AG09309 (cell line): ENCODE measurements around the gene MVD.

Source experiments
- DNase-seq: peaks from one replicate; pipeline ENCODE4 v3.0.0-alpha.2; 2010; ENCODE audit warnings: low read depth
- H3K4me3 ChIP-seq: 2 replicates; pipeline ENCODE4 v1.5.1; 2011; ENCODE audit warnings: mild to moderate bottlenecking, low read depth, low read length, moderate library complexity; ENCODE audit not compliant: control insufficient read depth
- CTCF ChIP-seq: IDR thresholded peaks from 2 replicates; pipeline ENCODE4 v1.5.1; 2011; ENCODE audit warnings: mild to moderate bottlenecking, low read depth, low read length, inconsistent platforms; ENCODE audit not compliant: insufficient read depth, control insufficient read depth; ENCODE audit errors: missing control alignments

Gene MVD

DNA sequence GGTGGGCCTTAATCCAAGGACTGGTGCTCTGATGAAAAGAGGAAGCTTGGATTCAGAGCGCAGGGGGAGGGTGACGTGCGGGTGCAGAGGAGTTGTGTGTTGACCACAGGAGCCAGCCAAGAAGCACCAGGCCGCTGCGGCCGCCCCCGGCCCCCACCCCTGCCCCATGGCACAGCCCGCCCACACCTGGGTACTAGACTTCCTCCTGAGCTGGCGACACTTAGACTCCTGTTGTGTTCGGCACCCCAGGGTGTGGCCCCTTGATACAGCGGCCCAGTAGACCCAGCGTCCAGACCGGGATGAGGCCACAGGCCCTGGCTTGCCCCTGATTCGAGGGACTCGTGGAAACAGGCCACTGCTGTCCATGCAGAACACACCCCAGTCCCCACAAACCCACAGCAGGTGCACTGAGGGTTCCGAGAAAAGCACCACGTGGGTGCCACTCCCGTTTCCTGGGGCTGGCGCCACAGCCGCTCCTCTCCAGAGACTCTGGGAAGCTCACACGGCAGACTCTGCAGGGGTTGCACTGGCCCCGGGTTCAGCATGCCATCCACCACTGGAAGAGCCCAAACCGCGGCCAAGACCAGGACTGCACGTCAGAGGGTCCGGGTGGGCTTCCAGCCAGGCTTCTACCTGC lies 29.2 kb upstream of the MVD start:
- no peak for DNase-seq
- H3K4me3 ChIP-seq: no peak overlapping the region
- TF ChIP-seq CTCF: no peak

DNA sequence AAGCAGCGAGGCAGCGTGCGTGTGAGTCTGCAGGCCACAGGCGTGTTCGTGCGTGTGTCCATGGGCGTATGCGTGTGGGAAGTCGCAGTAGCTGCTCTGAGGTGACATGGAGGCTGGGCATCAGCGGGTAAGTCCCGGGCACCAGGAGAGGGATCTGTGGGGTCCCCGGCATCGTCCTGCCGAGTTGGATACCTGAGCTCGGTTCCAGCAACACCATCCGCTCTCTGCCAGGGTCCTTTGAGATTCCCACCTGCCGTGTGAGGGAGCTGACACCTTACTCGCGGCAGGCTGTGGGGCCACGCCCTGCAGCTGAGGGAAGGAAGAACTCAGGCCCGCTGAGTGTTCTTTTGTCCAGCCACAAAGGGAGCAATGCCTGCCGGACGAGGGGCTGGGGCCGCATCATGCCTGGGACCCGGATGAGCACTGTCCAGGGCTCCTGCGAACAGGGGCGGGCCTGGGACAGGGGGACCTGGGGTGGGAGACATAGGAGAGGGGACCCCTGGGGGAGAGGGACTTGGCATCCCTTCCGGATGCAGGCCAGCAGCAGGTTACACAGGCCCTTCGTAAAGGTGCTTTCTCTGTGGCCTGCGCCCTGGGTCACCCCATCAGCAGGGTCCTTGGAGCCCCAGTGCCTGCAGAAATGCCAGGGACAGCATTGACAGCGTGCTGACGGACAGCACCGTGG lies 28.4 kb upstream of the MVD start:
- no peak for TF ChIP-seq CTCF
- H3K4me3 ChIP-seq: no peak overlapping the region
- no peak for DNase-seq

DNA sequence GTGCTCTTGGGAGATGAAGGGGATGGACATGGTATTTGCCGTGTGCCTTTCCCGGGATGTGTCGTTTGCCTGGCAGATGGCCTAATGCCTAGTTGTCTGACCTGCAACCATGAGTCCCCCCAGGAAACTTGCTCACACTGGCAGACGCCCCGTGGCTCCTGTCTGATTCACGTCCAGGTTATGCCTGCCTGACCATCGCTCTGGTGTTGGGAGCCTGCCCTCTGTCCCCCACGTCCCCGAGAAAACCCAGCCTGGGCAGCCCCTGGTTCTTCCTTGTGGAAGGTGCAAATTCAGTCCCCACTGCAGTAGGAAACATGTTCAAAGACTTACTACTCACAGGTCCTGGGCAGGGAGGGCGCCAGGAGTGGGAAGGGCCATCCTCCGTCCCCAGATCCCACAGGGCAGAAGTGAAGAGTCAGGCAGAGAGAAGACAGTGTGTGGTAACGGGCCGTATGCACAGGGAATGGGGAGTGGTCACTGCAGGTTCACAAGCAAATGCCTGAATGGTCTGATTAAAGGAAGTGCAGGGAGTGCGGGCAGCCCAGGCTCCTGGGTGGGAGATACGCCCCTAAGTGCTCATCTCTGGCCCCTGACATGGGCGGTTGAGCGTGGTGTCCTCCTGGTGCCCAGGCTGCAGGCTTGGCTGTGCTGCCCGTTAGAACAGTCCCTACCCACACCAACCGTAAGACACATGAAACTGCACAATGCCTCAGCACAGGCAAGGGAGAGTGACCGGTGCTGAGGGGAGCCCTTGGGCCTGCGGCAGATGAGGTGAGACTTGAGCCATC lies 27.6 kb upstream of the MVD start:
- no peak for DNase-seq
- H3K4me3 ChIP-seq: no peak overlapping the region
- TF ChIP-seq CTCF: no peak

DNA sequence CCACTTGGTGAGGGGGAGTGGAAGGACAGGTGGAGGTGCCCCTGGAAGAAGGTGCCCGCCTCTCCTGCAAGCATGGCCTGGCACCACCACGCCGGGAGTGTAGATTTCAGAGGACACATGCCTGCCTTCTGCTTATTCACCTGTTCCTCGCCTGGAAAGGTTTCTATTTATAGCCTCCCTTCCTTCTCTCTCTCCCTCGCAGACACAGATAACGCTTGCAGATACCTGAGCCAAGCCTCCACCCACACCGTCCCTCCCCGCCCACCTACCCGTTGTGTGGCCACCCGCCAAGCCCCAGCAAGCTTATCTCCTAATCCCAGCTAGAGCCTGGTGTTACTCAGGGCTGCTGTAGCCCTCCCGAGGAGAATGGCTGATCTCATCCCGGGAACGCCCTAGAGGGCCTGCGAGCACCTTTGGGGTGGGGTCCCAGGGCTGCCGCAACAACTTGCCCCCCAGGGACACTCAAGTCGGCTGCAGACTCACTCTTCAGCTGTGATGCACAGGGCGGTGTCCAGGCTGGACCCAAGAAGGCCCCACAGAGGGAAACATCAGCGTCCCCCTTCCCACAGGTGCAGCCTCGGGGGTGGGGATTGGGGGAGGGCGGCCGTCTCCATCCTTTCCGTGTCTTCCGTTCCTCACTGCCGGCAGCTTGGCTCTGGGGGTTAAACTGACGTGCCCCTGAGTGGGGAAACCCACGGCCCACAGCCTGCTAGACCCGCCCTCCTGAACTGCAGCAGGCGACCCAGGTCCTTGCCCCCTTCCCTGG lies 25.3 kb upstream of the MVD start:
- no peak for DNase-seq
- TF ChIP-seq CTCF: no peak
- no peak overlapping the region for H3K4me3 ChIP-seq

- DNase-seq: no peak
- no peak for TF ChIP-seq CTCF
- no peak overlapping the region for H3K4me3 ChIP-seq
Measured at GRCh38 chr16:88687676-88688012, 24.8 kb upstream of the MVD start.

DNA sequence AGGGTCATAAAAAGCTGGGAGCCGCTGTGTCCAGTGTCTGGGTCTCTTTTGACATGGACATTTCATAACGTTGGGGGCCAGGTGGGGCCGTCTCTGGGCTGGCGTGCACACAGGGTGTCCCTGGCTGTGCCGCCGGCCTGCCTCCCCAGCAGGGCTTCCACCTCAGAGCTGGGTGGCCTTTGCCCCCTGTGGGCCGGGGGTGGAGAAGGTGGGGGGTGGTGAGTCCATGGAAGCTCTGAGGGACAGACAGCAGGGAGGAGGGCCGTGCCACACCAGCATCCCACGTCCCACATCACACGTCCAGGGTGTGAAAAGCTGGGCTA lies 24.3 kb upstream of the MVD start:
- no peak for DNase-seq
- no peak overlapping the region for H3K4me3 ChIP-seq

More for the DNA sequence above, 24.3 kb upstream of the MVD start:
- no peak for TF ChIP-seq CTCF
